Colonic mucosa (tissue), 4 donors: ENCODE data around the gene FNDC3B. TPM values are rescaled to one million over a fixed set of nuclear protein-coding genes. Genes with fewer than 3 reads are reported as not detected.

Experiments used
- DNase-seq: peaks from one replicate; pipeline ENCODE4 v3.0.0-alpha.2; 2020
- H3K27ac ChIP-seq: fragments of 200-600 bp; one replicate; pipeline ENCODE4 v1.8.0; 2021
- H3K27me3 ChIP-seq: fragments of 200-600 bp; one replicate; pipeline ENCODE4 v1.8.0; 2021
- H3K36me3 ChIP-seq: fragments of 200-600 bp; one replicate; pipeline ENCODE4 v1.8.0; 2021
- H3K4me1 ChIP-seq: fragments of 200-600 bp; one replicate; pipeline ENCODE4 v1.8.0; 2021; ENCODE audit warnings: mild to moderate bottlenecking
- H3K4me3 ChIP-seq: fragments of 200-600 bp; one replicate; pipeline ENCODE4 v1.8.0; 2021
- H3K9ac ChIP-seq, 2 donors: one replicate each; pipeline ENCODE4 v1.7.0; 2013; ENCODE audit warnings: control low read depth in 2 of 2, low read depth in 2 of 2, low read length in 2 of 2
- H3K9me3 ChIP-seq: fragments of 200-600 bp; one replicate; pipeline ENCODE4 v1.8.0; 2021
- intact Hi-C: fragments of 100-400 bp; cut with DNase I; formaldehyde crosslinking; loops from one replicate; pipeline ENCODE4 v1.14.1; 2022
- total RNA-seq, 2 donors: library from RNA; stranded (reverse); fragmentation: NEBNext Ultra II Directional in 1 of 2; extraction: Animal tissue kit (Norgen Biotek cat#: 25700) in 1 of 2; gene quantifications; one replicate each; pipeline ENCODE4 v1.2.1, GENCODE V29; 2021
- TF ChIP-seq, protein P1 (sequence below): fragments of 200-600 bp; IDR thresholded peaks from one replicate; pipeline ENCODE4 v1.8.0; 2022; ENCODE audit warnings: antibody characterized with exemption, mild to moderate bottlenecking
- donor health status: healthy.
- donor health status: DM: no; HTN: no; CAD: no.
- donor health status: DM: no; HTN: no; CAD: no.

Gene FNDC3B
- total RNA-seq, 2 donors from 2014 or later = 66.7 to 142 TPM

- Histone ChIP-seq H3K36me3 (no peaks in the 10 kb centered on the region), H3K27me3 (no peaks in the 10 kb centered on the region), H3K4me1 (no peaks in the 10 kb centered on the region), H3K9ac (no peak overlapping the region), H3K9me3 (no peaks in the 10 kb centered on the region), H3K27ac (no peak overlapping the region), H3K4me3 (no peak overlapping the region)
- intact Hi-C loops = no loop called here
- TF ChIP-seq, protein P1, sequence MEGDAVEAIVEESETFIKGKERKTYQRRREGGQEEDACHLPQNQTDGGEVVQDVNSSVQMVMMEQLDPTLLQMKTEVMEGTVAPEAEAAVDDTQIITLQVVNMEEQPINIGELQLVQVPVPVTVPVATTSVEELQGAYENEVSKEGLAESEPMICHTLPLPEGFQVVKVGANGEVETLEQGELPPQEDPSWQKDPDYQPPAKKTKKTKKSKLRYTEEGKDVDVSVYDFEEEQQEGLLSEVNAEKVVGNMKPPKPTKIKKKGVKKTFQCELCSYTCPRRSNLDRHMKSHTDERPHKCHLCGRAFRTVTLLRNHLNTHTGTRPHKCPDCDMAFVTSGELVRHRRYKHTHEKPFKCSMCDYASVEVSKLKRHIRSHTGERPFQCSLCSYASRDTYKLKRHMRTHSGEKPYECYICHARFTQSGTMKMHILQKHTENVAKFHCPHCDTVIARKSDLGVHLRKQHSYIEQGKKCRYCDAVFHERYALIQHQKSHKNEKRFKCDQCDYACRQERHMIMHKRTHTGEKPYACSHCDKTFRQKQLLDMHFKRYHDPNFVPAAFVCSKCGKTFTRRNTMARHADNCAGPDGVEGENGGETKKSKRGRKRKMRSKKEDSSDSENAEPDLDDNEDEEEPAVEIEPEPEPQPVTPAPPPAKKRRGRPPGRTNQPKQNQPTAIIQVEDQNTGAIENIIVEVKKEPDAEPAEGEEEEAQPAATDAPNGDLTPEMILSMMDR = no peak
- no peak for DNase-seq
Measured at GRCh38 chr3:172112078-172112733, 72.8 kb downstream of the FNDC3B start.

- no peak overlapping the region for H3K9ac ChIP-seq
- TF ChIP-seq, protein P1 = no peak
- no peak overlapping the region for H3K4me3 ChIP-seq
- H3K36me3 ChIP-seq = no peaks in the 10 kb centered on the region
- H3K4me1 ChIP-seq = no peaks in the 10 kb centered on the region
- no peaks in the 10 kb centered on the region for H3K9me3 ChIP-seq
- H3K27me3 ChIP-seq = no peaks in the 10 kb centered on the region
- H3K27ac ChIP-seq = no peak overlapping the region
- DNase-seq = no peak
- intact Hi-C loops = no loop called here
Measured at GRCh38 chr3:172112734-172113120, 73.3 kb downstream of the FNDC3B start.

- intact Hi-C loops = no loop called here
- no peaks in the 10 kb centered on the region for H3K9me3 ChIP-seq
- no peak overlapping the region for H3K4me3 ChIP-seq
- H3K4me1 ChIP-seq = no peaks in the 10 kb centered on the region
- no peak overlapping the region for H3K9ac ChIP-seq
- no peak for DNase-seq
- H3K27ac ChIP-seq = no peak overlapping the region
- no peaks in the 10 kb centered on the region for H3K27me3 ChIP-seq
- H3K36me3 ChIP-seq = no peaks in the 10 kb centered on the region
- TF ChIP-seq, protein P1 = no peak
Measured at GRCh38 chr3:172113710-172114109, 74.3 kb downstream of the FNDC3B start.

DNA sequence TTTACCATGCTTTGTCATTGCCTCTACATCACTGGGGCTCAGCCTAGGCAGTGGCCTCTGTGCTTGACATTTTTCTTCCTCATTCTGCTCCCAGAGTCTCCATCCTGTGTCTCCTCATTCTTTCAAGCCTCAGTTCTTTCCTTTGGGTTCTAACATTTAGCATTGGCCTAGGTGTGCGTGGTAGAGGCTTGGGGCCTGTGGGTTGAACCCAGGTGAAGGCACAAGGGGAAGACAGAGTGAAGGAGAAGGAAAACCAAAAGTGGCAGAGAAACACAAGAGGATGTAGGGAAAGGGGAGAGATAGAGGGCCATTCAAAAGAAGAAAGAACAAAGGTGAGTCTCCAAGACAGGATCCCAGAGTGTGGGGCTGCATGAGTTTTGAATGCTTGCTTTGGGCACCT lies 75.7 kb downstream of the FNDC3B start:
- no peaks in the 10 kb centered on the region for H3K27me3 ChIP-seq
- no peak overlapping the region for H3K9ac ChIP-seq
- DNase-seq = no peak
- no peaks in the 10 kb centered on the region for H3K9me3 ChIP-seq
- no peaks in the 10 kb centered on the region for H3K4me1 ChIP-seq
- no peak overlapping the region for H3K4me3 ChIP-seq
- no peaks in the 10 kb centered on the region for H3K36me3 ChIP-seq
- intact Hi-C loops = no loop called here
- no peak overlapping the region for H3K27ac ChIP-seq
- TF ChIP-seq, protein P1 = no peak

- Histone ChIP-seq H3K27me3 (no peaks in the 10 kb centered on the region), H3K9me3 (no peaks in the 10 kb centered on the region), H3K9ac (no peak overlapping the region), H3K4me1 (no peaks in the 10 kb centered on the region), H3K27ac (no peak overlapping the region), H3K36me3 (no peaks in the 10 kb centered on the region), H3K4me3 (no peak overlapping the region)
- DNase-seq = no peak
- intact Hi-C loops = no loop called here
- TF ChIP-seq, protein P1 = no peak
Measured at GRCh38 chr3:172115787-172116186, 76.4 kb downstream of the FNDC3B start.
